ENCODE measurements around the gene KCNJ9. TPM values are rescaled to one million over a fixed set of nuclear protein-coding genes. Genes with fewer than 3 reads are reported as not detected.

KCNJ9 gene
- total RNA-seq, 1 donor, result not detected

DNA sequence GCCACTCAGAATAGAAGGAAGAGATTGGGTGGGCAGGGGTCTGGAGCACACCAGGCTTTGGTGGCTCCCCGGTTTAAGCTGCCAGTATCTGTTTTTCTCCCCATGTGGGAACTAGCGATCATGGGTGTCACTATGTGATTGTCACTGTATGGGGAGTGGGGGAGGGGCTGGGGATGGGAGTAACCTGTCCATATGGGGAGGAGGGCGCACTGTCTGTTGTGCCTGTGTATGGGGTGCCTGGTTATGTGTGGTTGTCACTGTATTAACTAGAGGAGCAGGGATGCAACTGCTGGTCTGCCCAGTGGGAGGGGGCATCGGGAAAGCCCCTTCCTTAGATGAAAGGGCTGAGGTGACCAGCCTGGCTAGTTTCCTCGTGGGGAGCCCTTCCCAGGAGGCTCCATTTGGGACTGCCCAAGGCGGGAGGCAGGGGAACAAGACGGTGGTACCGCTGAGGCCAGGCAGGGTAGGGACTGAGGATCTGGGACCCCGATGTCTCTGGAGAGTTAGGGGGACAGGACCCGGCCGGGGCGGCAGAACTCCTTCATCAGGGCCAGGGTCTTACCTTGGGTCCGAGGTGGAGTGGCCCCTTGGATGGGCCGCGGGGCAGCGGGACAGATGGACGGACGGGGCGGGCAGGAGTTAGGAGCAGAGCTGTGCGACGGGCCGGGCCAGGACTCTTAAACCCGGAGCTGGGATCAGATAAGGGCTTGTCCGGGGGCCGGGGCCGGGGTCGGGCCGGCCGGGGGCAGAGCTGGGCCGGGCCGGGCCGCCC lies 11.7 kb upstream of the KCNJ9 start, which contains the start of gene KCNJ10:
TSS of gene KCNJ10 (minus strand) at position 701 of the 772 bp plus-strand sequence. CDS start 27,628 bp downstream, outside the sequence.
- H3K9me3 ChIP-seq (ENCODE audit: low read depth, low read length), result no peaks in the 10 kb centered on the region
- H3K4me2 ChIP-seq (ENCODE audit: insufficient read depth, low read length), result peak within 1 kb of the TSS; percentile 85
- no peaks in the 10 kb centered on the region for H3K79me2 ChIP-seq (ENCODE audit: insufficient read depth, low read length)
- H3K27ac ChIP-seq (ENCODE audit: low read depth, low read length), result no peak within 1 kb of the TSS
- peaks cover 67% of the 10 kb centered on the region for H3K27me3 ChIP-seq (ENCODE audit: insufficient read depth, low read length)
- peak within 1 kb of the TSS; percentile 80 for H2AFZ ChIP-seq (ENCODE audit: low read length)
- no peaks in the 10 kb centered on the region for H4K20me1 ChIP-seq (ENCODE audit: insufficient read depth, low read length)
- peak; percentile 45 for DNase-seq (ENCODE audit: insufficient read length, low spot score, missing footprints)
- TF ChIP-seq, protein P1, sequence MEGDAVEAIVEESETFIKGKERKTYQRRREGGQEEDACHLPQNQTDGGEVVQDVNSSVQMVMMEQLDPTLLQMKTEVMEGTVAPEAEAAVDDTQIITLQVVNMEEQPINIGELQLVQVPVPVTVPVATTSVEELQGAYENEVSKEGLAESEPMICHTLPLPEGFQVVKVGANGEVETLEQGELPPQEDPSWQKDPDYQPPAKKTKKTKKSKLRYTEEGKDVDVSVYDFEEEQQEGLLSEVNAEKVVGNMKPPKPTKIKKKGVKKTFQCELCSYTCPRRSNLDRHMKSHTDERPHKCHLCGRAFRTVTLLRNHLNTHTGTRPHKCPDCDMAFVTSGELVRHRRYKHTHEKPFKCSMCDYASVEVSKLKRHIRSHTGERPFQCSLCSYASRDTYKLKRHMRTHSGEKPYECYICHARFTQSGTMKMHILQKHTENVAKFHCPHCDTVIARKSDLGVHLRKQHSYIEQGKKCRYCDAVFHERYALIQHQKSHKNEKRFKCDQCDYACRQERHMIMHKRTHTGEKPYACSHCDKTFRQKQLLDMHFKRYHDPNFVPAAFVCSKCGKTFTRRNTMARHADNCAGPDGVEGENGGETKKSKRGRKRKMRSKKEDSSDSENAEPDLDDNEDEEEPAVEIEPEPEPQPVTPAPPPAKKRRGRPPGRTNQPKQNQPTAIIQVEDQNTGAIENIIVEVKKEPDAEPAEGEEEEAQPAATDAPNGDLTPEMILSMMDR (IDR thresholded peaks at IDR 0.05; ENCODE audit: extremely low read depth, low read depth, low read length), result no peak
- no peaks in the 10 kb centered on the region for H3K4me1 ChIP-seq (ENCODE audit: insufficient read depth, low read length)
- H3K4me3 ChIP-seq (ENCODE audit: insufficient read depth, low read length), result peak within 1 kb of the TSS; percentile 67
- no peaks in the 10 kb centered on the region for H3K36me3 ChIP-seq (ENCODE audit: insufficient read depth, low read length)

DNA sequence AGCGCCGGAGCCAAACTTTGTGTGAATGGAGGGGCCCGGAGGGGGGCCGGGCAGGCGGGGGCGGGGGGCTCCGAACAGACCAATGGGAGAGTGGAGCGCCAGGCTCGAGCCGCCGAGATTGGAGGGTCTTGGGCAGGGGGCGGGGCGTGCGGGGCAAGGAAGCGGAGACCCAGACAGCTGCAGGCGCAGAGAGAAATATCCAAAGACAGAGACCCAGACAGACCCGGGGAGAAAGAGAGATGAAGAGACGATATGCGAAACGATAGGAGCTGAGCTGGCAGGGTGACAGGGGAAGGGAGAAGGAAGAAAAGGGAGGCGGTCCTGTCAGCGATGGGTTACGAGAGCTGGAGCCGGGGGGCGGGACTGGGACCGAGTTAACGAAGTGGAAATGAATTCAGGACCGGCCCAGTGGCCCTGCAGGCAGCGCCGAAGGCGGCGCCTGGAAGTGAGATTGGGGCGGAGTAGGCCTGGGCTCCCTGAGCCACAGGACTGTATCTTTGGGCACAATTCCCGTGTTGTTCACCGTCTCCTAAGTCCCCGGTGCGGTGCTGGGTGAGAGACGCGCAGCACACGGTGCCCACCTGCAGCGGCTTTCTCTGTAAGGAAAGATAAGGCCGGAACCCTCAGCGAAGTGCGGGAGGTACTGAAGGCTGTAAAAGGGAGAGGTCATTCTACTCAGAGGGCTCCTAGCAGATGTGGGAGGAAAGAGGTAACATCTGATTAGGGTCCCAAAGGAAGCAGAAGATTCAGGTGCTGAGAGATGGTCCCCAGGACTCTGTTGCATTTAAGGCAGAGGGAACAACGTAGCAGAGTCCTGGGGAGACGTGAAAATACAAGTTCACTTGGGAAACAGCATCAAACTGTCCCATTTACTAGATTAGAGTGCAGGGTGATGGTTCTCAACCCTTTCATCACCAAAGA lies 10.8 kb upstream of the KCNJ9 start:
- no peaks in the 10 kb centered on the region for H4K20me1 ChIP-seq (ENCODE audit: insufficient read depth, low read length)
- peak overlapping the region; percentile 67 for H3K4me3 ChIP-seq (ENCODE audit: insufficient read depth, low read length)
- DNase-seq (ENCODE audit: insufficient read length, low spot score, missing footprints), result peak; percentile 94
- H3K27me3 ChIP-seq (ENCODE audit: insufficient read depth, low read length), result peaks cover 66% of the 10 kb centered on the region
- no peak overlapping the region for H3K27ac ChIP-seq (ENCODE audit: low read depth, low read length)
- peak overlapping the region; percentile 85 for H3K4me2 ChIP-seq (ENCODE audit: insufficient read depth, low read length)
- H3K79me2 ChIP-seq (ENCODE audit: insufficient read depth, low read length), result no peaks in the 10 kb centered on the region
- H3K36me3 ChIP-seq (ENCODE audit: insufficient read depth, low read length), result no peaks in the 10 kb centered on the region
- TF ChIP-seq, protein P1 (IDR thresholded peaks at IDR 0.05; ENCODE audit: extremely low read depth, low read depth, low read length), result no peak
- peak overlapping the region; percentile 80 for H2AFZ ChIP-seq (ENCODE audit: low read length)
- no peaks in the 10 kb centered on the region for H3K9me3 ChIP-seq (ENCODE audit: low read depth, low read length)
- H3K4me1 ChIP-seq (ENCODE audit: insufficient read depth, low read length), result no peaks in the 10 kb centered on the region

DNA sequence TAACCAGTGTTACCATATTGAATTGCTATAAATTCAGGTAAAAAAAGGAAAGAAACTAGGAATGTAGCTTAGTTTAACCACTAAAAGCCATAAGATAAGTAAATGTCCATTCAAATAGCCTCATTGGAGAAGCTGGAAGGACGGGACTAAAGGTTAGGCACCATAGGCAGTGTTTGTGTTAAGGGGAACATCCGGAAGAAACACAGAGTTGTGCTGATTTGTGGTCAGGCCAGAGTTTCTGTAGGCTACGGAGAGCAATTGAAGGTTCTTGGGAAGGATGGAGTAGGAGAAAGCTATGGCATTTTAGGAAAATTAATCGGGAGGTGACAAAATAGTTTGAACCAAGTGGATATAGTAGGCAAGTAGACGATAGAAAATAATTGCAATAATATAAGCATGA lies 10.0 kb upstream of the KCNJ9 start:
- TF ChIP-seq, protein P1 (IDR thresholded peaks at IDR 0.05; ENCODE audit: extremely low read depth, low read depth, low read length), result no peak

More for the DNA sequence above, 10.0 kb upstream of the KCNJ9 start:
- Histone ChIP-seq H3K4me3 (ENCODE audit: insufficient read depth, low read length) (no peak overlapping the region), H3K9me3 (ENCODE audit: low read depth, low read length) (no peaks in the 10 kb centered on the region), H4K20me1 (ENCODE audit: insufficient read depth, low read length) (no peaks in the 10 kb centered on the region), H3K27ac (ENCODE audit: low read depth, low read length) (no peak overlapping the region), H3K36me3 (ENCODE audit: insufficient read depth, low read length) (no peaks in the 10 kb centered on the region), H3K4me2 (ENCODE audit: insufficient read depth, low read length) (no peak overlapping the region), H3K79me2 (ENCODE audit: insufficient read depth, low read length) (no peaks in the 10 kb centered on the region), H3K4me1 (ENCODE audit: insufficient read depth, low read length) (no peaks in the 10 kb centered on the region), H3K27me3 (ENCODE audit: insufficient read depth, low read length) (peaks cover 61% of the 10 kb centered on the region), H2AFZ (ENCODE audit: low read length) (no peak overlapping the region)
- no peak for DNase-seq (ENCODE audit: insufficient read length, low spot score, missing footprints)

All from osteoblast (primary cell).